ENCODE measurements around the gene TBCD. TPM values are rescaled to one million over a fixed set of nuclear protein-coding genes. Genes with fewer than 3 reads are reported as not detected.

The TBCD gene
- total and polyA plus RNA-seq, 9 of the 15 experiments (the other 6 are each of a cell fraction or from before 2014, with no cell fraction given): 8.9 to 98.5 (median 28.0) TPM

DNA sequence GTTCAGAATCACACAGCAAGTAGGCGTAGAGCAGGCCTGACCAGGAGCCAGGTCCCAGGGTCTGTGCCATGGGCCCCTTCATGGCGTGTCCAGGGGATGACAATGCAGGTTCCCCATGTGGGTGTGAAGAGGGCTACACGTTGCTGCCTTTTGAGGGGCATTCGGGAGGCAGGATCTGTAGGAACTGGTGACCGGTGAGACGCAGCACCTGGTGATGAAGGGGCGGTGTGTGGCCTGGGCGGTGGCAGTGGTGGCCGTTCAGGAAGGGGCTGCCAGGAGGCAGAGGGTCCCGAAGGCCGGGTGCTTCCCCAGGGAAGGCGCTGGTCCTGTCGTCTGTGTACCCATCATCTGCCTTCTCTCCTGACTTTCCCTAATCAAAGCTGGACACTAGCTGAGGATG is 53.4 kb downstream of the TBCD start:
- ATAC-seq: no peak
- peaks cover 47% of the 10 kb centered on the region; the same call in 1 of the 3 replicates for H3K36me3 ChIP-seq (ENCODE audit: control insufficient read depth, insufficient read depth, low read length)
- H3K9me3 ChIP-seq (replicated peaks; ENCODE audit: control insufficient read depth, insufficient read depth, low read depth, low read length): no peaks in the 10 kb centered on the region
- DNase-seq (ENCODE audit: extremely low read depth in 1 of 4, low spot score in 3 of 4): no peak
- H3K4me2 ChIP-seq (ENCODE audit: insufficient read depth, low read length): no peak overlapping the region
- intact Hi-C loops (cut with micrococcal nuclease) (no loop called here), in situ Hi-C loops (cut with MboI) (no loop called here)
- H3K9me1 ChIP-seq (ENCODE audit: control insufficient read depth, insufficient read depth, low read length): no peaks in the 10 kb centered on the region
- no peak overlapping the region for H3K27ac ChIP-seq (ENCODE audit: extremely low read depth, low read depth, low read length)
- peak overlapping the region in 1 of 2 experiments; percentile 52; a peak in 2 of 4 replicates for H3K9ac ChIP-seq (ENCODE audit: insufficient read depth in 1 of 2, low read depth in 2 of 2, low read length in 2 of 2)
- ChIA-PET POLR2A (interaction anchor here (0.6 kb wide), 1 partner anchor 867 kb away, joined by 3 read pairs; no protein-coding TSS in a partner anchor), CTCF (ENCODE audit: low intra/inter-chr PET ratio) (no interaction called here)
- H3K27me3 ChIP-seq (ENCODE audit: control insufficient read depth in 2 of 2, insufficient read depth in 2 of 2, low read length in 2 of 2): no peaks in the 10 kb centered on the region
- H2AFZ ChIP-seq (ENCODE audit: low read depth, low read length): no peak overlapping the region
- WGBS (ENCODE audit: insufficient coverage, low coverage, missing lambda C conversion rate): 79% methylated on average over 12 of the region's 13 CpGs
- H3K4me1 ChIP-seq (replicated peaks in 1 of 2; ENCODE audit: control insufficient read depth in 2 of 2, insufficient read depth in 2 of 2, low read length in 2 of 2): peaks cover 0 to 24% of the 10 kb centered on the region in 2 experiments; a peak in 1 of 5 replicates
- no peak overlapping the region for H3K4me3 ChIP-seq
- no peaks in the 10 kb centered on the region for H4K20me1 ChIP-seq (replicated peaks; ENCODE audit: control insufficient read depth, insufficient read depth, low read length)
- FAIRE-seq: no peak
- BruUV-seq (replicated peaks): no TSS peak
- TF ChIP-seq, protein P1, sequence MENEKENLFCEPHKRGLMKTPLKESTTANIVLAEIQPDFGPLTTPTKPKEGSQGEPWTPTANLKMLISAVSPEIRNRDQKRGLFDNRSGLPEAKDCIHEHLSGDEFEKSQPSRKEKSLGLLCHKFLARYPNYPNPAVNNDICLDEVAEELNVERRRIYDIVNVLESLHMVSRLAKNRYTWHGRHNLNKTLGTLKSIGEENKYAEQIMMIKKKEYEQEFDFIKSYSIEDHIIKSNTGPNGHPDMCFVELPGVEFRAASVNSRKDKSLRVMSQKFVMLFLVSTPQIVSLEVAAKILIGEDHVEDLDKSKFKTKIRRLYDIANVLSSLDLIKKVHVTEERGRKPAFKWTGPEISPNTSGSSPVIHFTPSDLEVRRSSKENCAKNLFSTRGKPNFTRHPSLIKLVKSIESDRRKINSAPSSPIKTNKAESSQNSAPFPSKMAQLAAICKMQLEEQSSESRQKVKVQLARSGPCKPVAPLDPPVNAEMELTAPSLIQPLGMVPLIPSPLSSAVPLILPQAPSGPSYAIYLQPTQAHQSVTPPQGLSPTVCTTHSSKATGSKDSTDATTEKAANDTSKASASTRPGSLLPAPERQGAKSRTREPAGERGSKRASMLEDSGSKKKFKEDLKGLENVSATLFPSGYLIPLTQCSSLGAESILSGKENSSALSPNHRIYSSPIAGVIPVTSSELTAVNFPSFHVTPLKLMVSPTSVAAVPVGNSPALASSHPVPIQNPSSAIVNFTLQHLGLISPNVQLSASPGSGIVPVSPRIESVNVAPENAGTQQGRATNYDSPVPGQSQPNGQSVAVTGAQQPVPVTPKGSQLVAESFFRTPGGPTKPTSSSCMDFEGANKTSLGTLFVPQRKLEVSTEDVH (IDR thresholded peaks at IDR 0.05; ENCODE audit: low read depth, partially characterized antibody): no peak
- TF ChIP-seq ZNF589 (CRISPR knock-in tag; IDR thresholded peaks at IDR 0.05; ENCODE audit: low read depth) (no peak), RNF2 (IDR thresholded peaks at IDR 0.05) (no peak), SMC3 (conservative IDR thresholded peaks at IDR 0.05; ENCODE audit: insufficient read depth, low read depth, low read length) (no peak), NELFE (IDR thresholded peaks at IDR 0.05; ENCODE audit: insufficient read depth, insufficient read length) (no peak)
- TF ChIP-seq, protein P2, sequence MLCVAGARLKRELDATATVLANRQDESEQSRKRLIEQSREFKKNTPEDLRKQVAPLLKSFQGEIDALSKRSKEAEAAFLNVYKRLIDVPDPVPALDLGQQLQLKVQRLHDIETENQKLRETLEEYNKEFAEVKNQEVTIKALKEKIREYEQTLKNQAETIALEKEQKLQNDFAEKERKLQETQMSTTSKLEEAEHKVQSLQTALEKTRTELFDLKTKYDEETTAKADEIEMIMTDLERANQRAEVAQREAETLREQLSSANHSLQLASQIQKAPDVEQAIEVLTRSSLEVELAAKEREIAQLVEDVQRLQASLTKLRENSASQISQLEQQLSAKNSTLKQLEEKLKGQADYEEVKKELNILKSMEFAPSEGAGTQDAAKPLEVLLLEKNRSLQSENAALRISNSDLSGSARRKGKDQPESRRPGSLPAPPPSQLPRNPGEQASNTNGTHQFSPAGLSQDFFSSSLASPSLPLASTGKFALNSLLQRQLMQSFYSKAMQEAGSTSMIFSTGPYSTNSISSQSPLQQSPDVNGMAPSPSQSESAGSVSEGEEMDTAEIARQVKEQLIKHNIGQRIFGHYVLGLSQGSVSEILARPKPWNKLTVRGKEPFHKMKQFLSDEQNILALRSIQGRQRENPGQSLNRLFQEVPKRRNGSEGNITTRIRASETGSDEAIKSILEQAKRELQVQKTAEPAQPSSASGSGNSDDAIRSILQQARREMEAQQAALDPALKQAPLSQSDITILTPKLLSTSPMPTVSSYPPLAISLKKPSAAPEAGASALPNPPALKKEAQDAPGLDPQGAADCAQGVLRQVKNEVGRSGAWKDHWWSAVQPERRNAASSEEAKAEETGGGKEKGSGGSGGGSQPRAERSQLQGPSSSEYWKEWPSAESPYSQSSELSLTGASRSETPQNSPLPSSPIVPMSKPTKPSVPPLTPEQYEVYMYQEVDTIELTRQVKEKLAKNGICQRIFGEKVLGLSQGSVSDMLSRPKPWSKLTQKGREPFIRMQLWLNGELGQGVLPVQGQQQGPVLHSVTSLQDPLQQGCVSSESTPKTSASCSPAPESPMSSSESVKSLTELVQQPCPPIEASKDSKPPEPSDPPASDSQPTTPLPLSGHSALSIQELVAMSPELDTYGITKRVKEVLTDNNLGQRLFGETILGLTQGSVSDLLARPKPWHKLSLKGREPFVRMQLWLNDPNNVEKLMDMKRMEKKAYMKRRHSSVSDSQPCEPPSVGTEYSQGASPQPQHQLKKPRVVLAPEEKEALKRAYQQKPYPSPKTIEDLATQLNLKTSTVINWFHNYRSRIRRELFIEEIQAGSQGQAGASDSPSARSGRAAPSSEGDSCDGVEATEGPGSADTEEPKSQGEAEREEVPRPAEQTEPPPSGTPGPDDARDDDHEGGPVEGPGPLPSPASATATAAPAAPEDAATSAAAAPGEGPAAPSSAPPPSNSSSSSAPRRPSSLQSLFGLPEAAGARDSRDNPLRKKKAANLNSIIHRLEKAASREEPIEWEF (CRISPR knock-in tag; IDR thresholded peaks at IDR 0.05): no peak
- TF ChIP-seq, protein P3, sequence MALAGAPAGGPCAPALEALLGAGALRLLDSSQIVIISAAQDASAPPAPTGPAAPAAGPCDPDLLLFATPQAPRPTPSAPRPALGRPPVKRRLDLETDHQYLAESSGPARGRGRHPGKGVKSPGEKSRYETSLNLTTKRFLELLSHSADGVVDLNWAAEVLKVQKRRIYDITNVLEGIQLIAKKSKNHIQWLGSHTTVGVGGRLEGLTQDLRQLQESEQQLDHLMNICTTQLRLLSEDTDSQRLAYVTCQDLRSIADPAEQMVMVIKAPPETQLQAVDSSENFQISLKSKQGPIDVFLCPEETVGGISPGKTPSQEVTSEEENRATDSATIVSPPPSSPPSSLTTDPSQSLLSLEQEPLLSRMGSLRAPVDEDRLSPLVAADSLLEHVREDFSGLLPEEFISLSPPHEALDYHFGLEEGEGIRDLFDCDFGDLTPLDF (CRISPR knock-in tag; IDR thresholded peaks at IDR 0.05): no peak
- H3K79me2 ChIP-seq (ENCODE audit: control insufficient read depth, insufficient read depth, low read length): peaks cover 6% of the 10 kb centered on the region; the same call in 1 of the 3 replicates
